DMS114 treated with DMSO at 0.1 percent for 48 hours (cell line): Measurements from ENCODE around the gene VIT.

Source experiments
- DNase-seq: peaks from one replicate; lab custom pipeline; 2025; ENCODE audit not compliant: unreplicated experiment; lab: John Stamatoyannopoulos, UW

VIT gene

GRCh38 chr2:36855429-36855828, 158.9 kb downstream of the VIT start:
- no peak for DNase-seq

GRCh38 chr2:36857713-36858112, 161.2 kb downstream of the VIT start:
- DNase-seq, result no peak

DNA sequence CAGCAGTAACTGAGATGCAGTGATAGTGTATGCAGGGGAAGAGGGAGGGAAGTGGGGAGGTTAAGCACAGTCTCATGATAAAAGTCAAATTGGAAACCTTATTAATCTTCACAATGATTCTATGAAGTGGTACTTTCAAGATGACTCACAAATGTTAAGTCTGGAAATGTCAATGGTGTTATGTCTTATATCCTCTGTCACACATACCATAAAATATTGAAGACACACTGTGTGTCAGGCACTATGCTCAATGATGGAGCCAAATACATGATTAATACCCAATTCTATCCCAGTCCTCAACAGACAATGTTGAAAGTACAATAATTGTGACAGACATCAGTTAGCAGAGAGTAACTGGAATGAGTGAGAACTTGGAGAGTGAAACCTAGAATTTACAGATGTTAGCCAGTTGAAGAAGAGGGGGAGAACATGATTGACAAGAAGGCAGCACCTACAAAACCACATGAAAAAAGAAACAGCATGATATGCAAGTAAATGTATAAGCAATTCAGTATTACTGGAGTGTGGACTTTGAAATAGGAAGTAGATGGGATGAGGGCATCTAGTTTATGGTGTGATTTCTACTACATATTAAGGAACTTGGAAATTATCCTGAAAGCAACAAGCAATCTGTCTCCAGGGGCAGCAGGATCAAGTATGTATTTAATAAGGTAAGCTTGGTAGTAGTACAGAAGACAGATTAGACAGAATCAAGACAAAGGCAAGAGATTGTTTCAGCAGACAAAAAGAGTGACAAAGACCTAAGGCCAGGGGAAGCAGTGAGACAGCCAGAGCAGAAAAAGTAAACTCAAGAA, 162.3 kb downstream of the VIT start:
- no peak for DNase-seq

DNA sequence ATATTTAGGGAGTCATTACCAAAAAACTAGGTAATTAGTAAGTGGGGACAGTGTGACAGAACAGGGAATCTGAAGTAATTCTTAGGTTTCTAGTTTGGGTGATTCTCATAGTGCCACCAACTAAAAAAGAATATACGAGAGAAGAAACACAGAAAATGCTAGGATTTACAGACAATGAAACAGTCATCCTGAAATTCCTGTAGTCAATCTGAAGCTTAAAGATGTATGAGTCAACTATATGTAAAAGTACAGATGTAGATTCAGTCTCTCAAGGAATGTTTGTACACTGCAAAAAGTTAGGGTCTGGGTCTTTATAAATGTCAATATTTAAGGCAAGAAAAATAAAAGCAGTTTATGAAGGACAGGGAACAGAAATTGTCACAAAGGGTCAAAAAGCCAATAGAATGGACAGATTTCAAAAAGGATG, 162.9 kb downstream of the VIT start:
- DNase-seq, result no peak

DNA sequence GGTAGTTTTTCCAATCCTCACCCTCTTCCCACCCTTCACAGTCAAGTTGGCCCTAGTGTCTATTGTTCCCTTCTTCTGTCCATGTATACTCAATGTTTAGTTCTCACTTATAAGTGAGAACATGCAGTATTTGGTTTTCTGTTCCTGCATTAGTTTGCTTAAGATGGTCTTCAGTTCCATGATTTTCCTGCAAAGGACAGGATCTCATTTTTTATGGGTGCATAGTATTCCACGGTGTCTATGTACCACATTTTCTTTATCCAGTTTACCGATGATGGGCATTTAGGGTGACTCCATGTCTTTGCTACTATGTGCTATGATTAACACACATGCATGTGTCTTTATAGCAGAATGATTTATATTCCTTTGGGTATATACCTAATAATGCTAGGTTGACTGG, 165.4 kb downstream of the VIT start:
- no peak for DNase-seq
